Stimulated activated CD4-positive, alpha-beta T cell treated with anti-CD3 and anti-CD28 coated beads, Interleukin-15, amount 100 ng/mL, for 24 hours (primary cell): ENCODE data around the gene HORMAD2.
"Not testable (repeated sequence)": the region's sequence is repeated elsewhere in the genome, so short reads cannot be mapped to it uniquely, and the experiment has no call there.

Source experiments
- DNase-seq: peaks from one replicate; pipeline ENCODE4 v3.0.0-alpha.2; 2020

The HORMAD2 gene

GRCh38 chr22:30212363-30212995 is 132.2 kb downstream of the HORMAD2 start:
- DNase-seq, result peak; percentile 35

- no peak for DNase-seq
Measured at GRCh38 chr22:30212996-30213441, 132.8 kb downstream of the HORMAD2 start.

GRCh38 chr22:30214703-30215407 is 134.6 kb downstream of the HORMAD2 start:
- no peak for DNase-seq

GRCh38 chr22:30216272-30216671 is 136.0 kb downstream of the HORMAD2 start:
- DNase-seq, result not testable (repeated sequence)

GRCh38 chr22:30216710-30217109 is 136.4 kb downstream of the HORMAD2 start:
- DNase-seq, result no peak

- DNase-seq, result no peak
Measured at GRCh38 chr22:30217698-30218560, 137.7 kb downstream of the HORMAD2 start.

GRCh38 chr22:30219049-30219654 is 138.9 kb downstream of the HORMAD2 start:
- DNase-seq, result no peak

- no peak for DNase-seq
Measured at GRCh38 chr22:30219668-30220278, 139.5 kb downstream of the HORMAD2 start.

- DNase-seq, result no peak
Measured at GRCh38 chr22:30220338-30221012, 140.2 kb downstream of the HORMAD2 start.

- DNase-seq, result peak; percentile 64
Measured at GRCh38 chr22:30221121-30221992, 141.1 kb downstream of the HORMAD2 start.

- DNase-seq, result no peak
Measured at GRCh38 chr22:30222321-30222720, 142.1 kb downstream of the HORMAD2 start.

- no peak for DNase-seq
Measured at GRCh38 chr22:30223303-30223702, 143.0 kb downstream of the HORMAD2 start.

GRCh38 chr22:30224161-30224857 is 144.0 kb downstream of the HORMAD2 start:
- no peak for DNase-seq

GRCh38 chr22:30225220-30225927 is 145.1 kb downstream of the HORMAD2 start:
- no peak for DNase-seq

- DNase-seq, result no peak
Measured at GRCh38 chr22:30226192-30226832, 146.0 kb downstream of the HORMAD2 start.
